H54 (cell line): ENCODE measurements around the gene OSTM1.

Experiments
- DNase-seq: peaks from one replicate; pipeline ENCODE4 v3.0.0; 2011; ENCODE audit warnings: low spot score, mixed read lengths; ENCODE audit not compliant: insufficient read length
- FAIRE-seq: peaks from 3 replicates; lab custom pipeline; 2011; peaks lifted over from hg19 to GRCh38; lab: Jason Lieb, UNC
- POLR2A ChIP-seq: IDR thresholded peaks from 2 replicates; pipeline ENCODE4 v1.6.1; 2011; ENCODE audit warnings: low read depth, mild to moderate bottlenecking, low read length

Gene OSTM1

DNA sequence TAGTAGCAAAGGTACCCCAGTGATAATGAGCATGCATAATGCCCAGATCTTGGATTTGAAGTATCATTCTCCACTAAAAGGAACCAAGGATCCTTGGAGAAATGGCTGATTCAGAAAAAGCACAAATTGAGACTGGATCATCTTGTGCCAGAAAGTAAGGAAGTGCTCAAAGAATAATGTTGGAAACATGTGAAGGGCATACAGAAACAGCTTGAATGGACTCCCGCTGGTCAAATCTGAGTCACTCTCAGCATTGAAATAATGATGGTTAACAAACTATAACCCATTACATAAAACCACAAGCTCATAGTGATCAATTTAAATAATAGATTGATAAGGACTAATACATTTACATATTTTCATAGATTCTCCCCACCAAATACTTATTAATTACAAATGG is 3.6 kb upstream of the OSTM1 start:
- FAIRE-seq (no peak), DNase-seq (no peak)
- TF ChIP-seq POLR2A: no peak

- DNase-seq (peak; percentile 15), FAIRE-seq (no peak)
- TF ChIP-seq POLR2A: no peak
Measured at GRCh38 chr6:108074057-108074358, 533 bp downstream of the OSTM1 start.

DNA sequence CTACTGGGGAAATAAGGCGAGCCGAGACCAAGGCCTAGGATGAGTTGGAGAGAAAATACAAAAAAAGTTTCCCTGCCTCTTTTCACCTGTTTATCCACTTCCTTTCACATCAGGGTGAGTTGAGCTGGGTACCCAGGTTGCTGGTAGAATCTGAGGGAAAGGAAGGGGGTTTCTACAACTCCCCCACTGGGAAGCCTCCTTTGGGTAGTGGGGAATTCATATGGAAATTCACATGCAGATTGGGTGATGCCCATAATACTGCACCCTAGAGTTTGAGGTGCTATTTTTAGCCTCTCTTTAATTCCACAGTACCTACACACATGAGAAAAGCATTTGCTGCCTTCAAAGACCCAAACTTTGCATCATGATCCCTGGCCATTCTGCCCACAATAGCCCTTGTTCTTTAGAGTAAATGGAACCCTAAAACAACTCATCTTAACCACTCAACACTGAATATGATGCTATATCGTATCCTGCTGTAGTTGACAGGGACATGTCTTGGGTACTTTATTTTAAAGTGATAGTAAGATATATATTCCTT is 2.7 kb downstream of the OSTM1 start:
- TF ChIP-seq POLR2A: no peak
- DNase-seq: no peak
- no peak for FAIRE-seq

- FAIRE-seq: no peak
Measured at GRCh38 chr6:108068618-108069017, 5.9 kb downstream of the OSTM1 start.

DNA sequence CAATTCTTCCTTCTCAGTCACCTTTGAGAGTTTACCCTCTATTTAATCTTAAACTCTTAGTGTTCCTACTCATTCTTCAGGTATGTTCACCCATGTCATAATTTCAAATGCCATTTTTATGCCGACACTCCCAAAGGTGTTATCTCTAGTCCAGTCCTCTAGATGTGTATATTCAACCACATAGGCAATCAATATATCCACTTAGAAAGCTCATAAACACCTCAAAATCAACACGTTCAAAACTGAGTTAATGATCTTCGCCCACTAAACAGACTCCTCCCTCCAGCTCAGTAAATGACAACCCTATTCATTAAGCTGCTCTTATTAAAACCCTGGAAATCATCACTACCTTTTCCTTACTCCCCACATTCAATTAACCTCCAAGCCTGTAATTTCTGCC is 6.4 kb downstream of the OSTM1 start:
- TF ChIP-seq POLR2A: no peak

More at GRCh38 chr6:108068618-108069017, 5.9 kb downstream of the OSTM1 start:
- DNase-seq: no peak
- TF ChIP-seq POLR2A: no peak

GRCh38 chr6:108052706-108053105 is 21.8 kb downstream of the OSTM1 start:
- no peak for FAIRE-seq
- TF ChIP-seq POLR2A: no peak

More for the DNA sequence above, 6.4 kb downstream of the OSTM1 start:
- FAIRE-seq (no peak), DNase-seq (no peak)

GRCh38 chr6:108051481-108051880 is 23.1 kb downstream of the OSTM1 start:
- no peak for FAIRE-seq
- DNase-seq: no peak
- no peak for TF ChIP-seq POLR2A

More at GRCh38 chr6:108052706-108053105, 21.8 kb downstream of the OSTM1 start:
- DNase-seq: no peak

GRCh38 chr6:108039681-108040080 is 34.9 kb downstream of the OSTM1 start:
- TF ChIP-seq POLR2A: no peak
- FAIRE-seq: no peak
- no peak for DNase-seq

DNA sequence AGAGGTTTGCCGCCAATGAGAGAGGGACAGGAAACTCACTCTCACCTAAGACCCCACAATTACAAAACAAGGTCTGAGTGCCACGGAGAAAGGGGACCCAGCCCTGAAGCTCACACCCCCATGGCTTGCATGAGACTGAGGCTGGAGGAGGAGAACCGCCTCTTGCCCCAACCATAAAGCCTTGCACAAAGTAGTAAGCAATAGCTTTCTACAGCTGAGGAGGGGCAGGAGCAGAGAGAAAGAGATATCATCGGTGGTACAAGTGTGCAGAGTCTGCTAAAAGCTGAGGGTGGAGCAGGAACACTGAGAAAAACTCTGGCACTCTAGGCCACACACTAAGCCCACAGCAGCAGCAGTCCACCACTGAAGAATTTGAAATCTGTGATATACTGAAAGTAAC is 37.7 kb downstream of the OSTM1 start:
- no peak for TF ChIP-seq POLR2A
- DNase-seq: no peak
- no peak for FAIRE-seq

- FAIRE-seq: no peak
- TF ChIP-seq POLR2A: no peak
Measured at GRCh38 chr6:108031968-108032367, 42.6 kb downstream of the OSTM1 start.

GRCh38 chr6:108030211-108030610 is 44.3 kb downstream of the OSTM1 start:
- no peak for TF ChIP-seq POLR2A
- no peak for DNase-seq
- no peak for FAIRE-seq

More at GRCh38 chr6:108031968-108032367, 42.6 kb downstream of the OSTM1 start:
- no peak for DNase-seq

DNA sequence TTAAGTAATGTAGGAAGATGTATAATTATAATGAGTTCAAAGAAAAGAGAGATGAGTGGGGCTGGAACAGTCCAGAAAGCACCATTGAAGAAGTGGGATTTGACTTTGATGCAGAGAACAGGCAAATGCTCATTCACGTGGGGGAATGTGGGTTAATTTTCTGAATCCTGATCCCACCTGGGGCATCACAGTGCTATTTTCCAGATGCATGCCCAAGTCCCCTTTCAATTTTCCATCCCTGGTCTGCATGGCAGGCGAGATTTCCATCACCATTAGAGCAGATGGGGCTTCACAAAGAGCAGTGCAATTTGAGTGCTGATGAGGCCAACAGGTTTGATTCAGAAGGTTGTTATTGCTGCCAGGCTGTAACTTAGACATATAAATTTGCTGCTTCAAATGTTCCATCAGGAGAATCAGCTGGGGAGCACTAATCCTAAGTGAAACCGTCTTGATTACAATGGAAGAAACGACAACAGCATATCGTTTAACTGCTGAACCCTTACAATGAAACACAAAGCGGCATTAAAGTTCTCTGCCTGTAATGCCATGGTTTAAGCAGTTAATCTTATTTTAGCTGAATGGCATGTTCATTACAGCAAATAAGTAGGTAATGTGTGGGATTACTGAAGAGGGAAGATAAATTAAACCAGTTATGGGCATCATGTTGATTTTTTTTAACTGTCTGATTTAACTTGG is 45.2 kb downstream of the OSTM1 start:
- no peak for DNase-seq
- no peak for FAIRE-seq

DNA sequence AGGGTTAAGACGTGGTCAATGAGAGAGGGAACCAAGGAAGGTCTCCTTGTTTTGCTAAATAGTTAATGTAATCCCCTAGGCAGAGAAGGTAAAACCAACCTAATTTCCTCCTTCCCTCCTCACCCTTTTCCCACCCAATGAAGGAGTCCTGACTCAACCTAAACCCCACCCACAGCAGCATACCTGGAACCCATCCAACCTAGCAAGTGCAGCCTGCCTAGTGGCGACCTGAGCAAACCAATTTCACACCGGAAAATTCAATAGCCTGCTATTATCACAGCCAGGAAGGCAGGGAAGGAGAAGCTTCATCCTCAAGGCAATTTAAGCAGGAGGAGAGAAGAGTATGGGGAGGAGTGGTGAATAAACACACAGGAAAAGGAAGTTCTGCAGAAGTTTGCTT is 46.9 kb downstream of the OSTM1 start:
- DNase-seq (no peak), FAIRE-seq (no peak)
- no peak for TF ChIP-seq POLR2A

More for the DNA sequence above, 45.2 kb downstream of the OSTM1 start:
- TF ChIP-seq POLR2A: no peak

DNA sequence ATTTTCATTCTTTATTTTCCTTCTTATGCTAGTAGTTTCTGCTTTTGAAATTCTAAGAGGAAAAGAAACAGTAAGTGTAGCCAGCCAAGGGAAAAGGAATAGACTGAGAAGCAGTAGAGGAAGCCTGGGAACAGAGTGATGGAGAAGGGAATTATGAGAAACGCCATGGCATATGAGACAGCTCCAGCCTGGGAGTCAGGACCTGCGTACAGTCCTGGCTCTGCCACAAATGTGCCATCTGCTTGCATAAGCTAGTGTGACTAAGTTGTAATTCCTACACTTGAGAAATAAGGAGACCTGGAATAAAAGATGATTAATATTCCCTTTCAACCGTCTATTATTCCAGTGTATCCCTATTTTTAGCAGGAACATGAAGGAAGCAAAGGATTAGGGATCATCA is 47.5 kb downstream of the OSTM1 start:
- FAIRE-seq (no peak), DNase-seq (no peak)
- no peak for TF ChIP-seq POLR2A
